HUDEP-2 (cell line): Measurements from ENCODE around the gene RYR2.
"Not testable (repeated sequence)": the region's sequence is repeated elsewhere in the genome, so short reads cannot be mapped to it uniquely, and the experiment has no call there.

Source experiments
- DNase-seq, 76 experiments: peaks; one replicate each; lab custom pipeline; 2025; ENCODE audit not compliant: unreplicated experiment in 76 of 76; lab: John Stamatoyannopoulos, UW

Gene RYR2

DNA sequence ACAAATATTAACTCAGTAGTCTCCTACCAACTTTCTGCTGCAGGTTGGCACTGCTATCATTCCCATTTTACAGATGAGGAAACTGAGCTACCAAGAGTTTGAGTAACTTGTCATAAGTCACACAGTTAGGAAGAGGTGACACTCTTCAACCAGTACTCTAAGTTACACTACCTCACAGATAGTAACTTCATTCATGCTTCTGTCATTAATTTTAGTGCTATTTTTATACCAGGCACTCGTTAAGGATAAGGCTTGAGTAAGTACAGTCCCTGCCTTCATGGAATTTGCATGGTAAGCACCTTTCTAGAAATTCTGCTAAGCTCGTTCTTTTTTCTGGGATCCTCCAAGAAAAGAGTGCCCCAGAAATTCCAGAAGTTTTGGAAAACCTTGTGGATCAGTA, 770.1 kb downstream of the RYR2 start:
- no peak for DNase-seq

DNA sequence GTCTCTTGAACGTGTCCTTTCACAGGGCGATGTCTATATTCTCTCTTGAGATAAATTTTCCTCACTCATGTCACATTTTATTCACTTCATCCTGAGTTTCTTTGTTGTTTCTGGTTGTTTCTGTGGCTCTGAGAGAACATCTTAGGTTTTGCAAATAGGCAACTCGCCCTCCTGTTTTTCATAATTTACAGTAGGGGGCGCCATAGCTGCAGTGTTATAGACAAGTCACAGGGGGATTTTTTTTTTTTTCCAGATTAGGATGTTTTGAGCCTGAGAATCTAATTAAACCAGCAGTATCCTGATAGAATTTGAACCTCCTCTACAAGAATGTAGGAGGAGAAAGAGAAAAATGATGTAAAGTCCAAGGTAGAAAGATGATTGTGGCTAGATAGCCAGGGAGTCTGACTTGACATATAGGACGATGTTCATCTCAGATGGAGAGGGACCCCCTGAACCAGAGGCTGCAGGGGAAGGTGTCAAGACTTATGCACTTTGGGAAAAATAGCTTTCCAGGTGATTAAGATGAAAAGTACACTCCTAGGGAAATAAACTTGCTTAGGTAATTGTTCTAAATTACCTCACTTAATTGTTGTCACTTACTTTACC, 772.4 kb downstream of the RYR2 start:
- DNase-seq: peak in 2 of 76 experiments; percentile 2 to 5

DNA sequence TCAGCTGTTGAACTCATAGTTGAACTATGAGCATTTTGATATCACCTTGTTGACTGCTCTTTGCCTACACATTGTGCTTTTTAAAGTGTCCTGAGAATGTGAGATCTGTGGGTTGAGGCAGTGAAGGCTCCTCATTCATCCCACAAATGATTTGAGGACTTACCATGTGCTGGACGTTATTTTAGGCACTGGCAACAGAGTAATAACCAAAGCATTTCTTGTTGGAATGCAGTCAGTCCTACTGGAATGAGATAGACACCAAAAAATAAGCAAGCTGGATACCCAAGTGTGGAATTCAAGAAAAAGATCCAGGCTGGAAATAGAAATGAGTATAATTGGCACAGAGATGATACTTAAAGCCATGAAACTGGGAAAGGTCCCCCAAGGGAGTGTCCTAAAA, 775.3 kb downstream of the RYR2 start:
- DNase-seq: no peak

GRCh38 chr1:237820634-237821033, 778.6 kb downstream of the RYR2 start:
- DNase-seq: not testable (repeated sequence)

DNA sequence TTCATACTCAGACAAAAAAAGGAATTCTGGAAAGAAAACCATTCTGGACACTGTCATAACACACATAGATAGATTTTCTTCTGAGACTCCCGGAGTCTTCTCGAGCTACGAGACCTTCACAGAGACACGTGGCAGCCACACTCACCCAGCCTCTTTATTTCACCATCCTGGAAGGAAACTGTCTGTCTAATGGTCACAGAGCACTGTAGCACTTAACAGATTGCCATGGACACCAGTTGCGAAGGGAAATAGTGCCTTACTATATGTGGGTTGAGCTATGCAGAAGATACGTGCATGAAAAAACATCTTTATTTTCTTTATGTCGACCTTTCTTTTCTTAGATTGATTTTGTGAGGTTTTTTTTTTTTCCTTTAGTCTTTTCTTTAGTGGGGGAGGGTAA, 790.9 kb downstream of the RYR2 start:
- DNase-seq: no peak

DNA sequence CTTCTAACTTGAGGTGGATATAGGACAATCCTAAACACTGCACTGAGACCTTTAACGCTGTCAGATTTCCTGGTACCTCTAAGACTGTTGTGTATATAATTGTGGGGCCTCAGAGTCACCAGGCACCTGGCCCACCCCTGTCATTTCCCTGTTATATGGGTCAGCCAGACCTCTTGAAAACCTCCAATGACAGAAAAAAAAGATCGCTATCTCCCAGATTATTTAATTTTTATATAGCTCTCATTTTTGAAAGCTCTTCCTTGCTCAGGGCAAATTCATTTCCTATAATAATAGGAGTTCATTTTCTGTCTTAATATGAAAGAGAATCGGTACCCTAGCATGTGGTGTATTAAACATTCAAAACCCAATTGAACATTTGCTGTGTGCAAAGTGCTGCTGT, 792.1 kb downstream of the RYR2 start:
- DNase-seq: no peak

GRCh38 chr1:237834461-237834860, 792.5 kb downstream of the RYR2 start:
- DNase-seq: no peak

DNA sequence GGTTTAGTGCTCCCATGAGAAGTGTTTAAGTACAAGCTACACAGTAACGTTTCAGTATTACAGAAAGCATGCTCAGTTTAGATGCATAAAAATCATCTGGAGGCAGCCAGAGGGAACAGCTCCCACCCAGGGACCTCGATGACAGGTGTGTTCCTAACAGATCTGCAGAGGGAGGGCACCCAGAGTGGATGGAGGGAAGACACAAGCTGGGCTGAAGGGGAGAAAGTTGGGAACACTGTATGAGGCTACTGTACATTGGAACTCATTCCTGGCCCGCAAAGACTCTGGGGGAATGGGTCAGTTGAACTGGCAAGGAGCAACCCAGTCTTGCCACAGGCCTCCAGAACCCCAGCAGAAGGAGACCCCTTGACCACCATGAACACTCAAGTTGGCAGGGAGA, 796.3 kb downstream of the RYR2 start:
- no peak for DNase-seq

DNA sequence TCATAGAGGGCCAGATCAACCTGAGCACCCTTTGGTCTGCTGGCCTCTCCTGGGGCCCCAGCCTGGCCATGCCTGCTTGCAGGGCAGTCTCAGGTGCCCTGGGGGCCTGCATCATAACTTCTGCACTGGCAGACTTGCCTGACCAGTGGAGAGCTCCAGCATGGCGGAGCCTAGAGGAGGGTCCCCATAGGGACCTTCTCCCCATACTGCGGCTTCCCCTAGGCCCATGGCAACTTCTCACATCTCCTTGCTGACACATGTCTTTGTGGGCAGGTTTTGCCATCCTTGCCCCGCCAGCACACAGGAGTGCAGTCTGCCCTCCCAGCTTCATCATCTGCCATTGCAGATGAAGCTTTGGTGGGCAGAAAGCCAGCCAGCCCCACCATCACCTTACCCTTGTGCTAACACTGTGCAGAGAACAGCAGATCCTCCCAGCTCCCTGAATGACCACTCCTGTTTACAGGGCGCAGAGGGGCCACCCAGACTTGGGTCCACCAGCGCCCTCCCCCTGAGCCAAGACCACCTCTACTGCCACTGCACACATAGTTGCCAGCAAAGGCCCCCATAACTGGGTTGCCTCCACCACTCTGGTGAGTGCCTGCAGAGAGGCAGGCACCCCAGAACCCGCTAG, 797.0 kb downstream of the RYR2 start:
- no peak for DNase-seq

DNA sequence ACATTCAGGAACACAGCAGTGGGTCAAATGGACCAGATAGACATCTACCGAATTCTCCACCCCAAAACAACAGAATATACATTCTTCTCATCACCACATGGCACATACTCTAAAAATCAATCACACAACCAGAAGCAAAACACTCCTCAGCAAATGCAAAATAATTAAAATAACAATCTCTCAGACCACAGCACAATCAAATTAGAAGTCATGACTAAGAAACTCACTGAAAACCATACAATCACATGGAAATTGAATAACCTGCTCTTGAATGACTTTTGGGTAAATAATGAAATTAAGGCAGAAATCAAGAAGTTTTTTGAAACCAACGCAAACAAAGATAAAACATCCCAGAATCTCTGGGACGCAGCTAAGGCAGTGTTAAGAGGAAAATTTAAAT, 799.5 kb downstream of the RYR2 start:
- DNase-seq: no peak

DNA sequence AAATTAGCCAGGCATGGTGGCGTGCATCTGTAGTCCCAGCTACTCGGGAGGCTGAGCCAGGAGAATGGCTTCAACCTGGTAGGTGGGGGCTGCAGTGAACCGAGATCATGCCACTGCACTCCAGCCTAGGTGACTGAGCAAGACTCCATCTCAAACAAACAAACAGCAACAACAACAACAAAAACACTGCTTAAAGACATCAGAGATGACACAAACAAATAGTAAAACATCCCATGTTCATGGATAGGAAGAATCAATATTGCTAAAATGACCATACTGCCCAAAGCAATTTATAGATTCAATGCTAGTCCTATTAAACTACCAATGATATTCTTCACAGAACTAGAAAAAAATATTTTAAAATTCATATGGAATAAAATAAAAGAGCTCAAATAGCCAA, 801.5 kb downstream of the RYR2 start:
- DNase-seq: not testable (repeated sequence)

DNA sequence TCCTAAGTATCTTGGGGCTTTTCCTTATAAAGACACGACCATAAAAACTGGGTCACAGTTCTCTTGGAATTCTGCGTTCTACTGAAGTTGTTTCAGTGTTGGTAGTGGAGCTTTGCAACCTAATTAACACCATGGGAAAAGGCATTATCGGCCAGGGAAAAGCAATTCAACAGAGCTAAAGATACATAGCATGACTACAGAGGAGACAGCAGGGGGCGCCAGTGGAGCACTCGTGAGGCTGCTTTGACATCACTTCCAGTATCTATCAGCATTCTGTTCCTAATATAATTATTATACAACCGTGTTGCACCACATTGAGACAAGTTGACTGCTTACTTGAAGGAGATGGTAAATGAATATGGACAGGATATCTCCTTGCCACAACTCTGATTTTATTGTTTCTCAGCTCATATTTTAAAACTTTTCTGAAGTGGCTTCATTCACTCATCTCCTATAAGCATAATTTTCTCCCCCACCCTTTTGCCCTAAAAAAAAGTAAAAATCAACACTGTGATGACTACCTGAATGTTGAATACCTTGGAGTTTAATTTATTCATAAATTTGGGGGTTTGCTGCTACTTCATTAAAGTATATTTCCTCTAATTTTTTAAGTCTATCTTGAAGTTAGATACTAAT, 809.3 kb downstream of the RYR2 start:
- DNase-seq: peak in 32 of 76 experiments; percentile 1 to 56 (median 22)

DNA sequence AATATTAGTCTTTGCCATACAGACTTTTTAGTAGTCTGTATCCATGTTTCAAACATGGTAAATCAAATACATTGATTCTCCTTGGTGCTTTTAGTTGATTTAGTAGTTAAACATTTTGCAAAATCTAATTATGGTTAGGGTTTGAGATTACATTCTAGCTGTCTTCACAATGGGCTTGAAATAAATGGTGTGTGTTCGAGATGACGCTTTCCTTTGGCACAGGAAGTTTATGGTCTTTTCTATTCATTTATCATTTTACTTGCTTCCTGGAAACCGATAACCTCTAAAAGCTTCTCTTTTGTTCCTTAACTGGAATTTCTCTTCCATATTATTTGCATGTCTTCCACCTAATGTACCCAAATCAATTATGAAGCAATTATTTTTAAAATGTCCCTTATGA, 810.4 kb downstream of the RYR2 start:
- no peak for DNase-seq

GRCh38 chr1:237857455-237857854, 815.5 kb downstream of the RYR2 start:
- DNase-seq: no peak

DNA sequence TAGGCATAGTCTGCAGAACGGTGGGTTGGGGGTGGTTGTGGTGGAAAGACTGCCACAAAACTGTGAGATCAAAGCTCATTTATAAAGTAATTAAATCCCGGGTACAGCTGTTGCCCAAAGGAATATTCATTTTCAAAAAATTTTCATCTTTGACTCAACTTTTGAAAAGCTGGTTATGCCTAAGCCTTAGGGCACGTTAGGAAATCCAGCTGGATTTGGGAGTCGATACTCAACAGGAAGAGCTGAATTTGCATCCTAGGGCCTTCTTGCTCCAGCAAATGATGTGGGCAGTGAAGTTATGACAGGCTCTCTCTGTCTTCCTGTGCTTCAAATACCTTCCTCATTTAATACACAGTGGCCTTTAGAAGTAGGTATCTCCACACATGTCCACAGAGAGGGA, 817.0 kb downstream of the RYR2 start:
- no peak for DNase-seq

- DNase-seq: no peak
Measured at GRCh38 chr1:237861944-237862343, 820.0 kb downstream of the RYR2 start.

GRCh38 chr1:237863234-237863633, 821.2 kb downstream of the RYR2 start:
- no peak for DNase-seq

DNA sequence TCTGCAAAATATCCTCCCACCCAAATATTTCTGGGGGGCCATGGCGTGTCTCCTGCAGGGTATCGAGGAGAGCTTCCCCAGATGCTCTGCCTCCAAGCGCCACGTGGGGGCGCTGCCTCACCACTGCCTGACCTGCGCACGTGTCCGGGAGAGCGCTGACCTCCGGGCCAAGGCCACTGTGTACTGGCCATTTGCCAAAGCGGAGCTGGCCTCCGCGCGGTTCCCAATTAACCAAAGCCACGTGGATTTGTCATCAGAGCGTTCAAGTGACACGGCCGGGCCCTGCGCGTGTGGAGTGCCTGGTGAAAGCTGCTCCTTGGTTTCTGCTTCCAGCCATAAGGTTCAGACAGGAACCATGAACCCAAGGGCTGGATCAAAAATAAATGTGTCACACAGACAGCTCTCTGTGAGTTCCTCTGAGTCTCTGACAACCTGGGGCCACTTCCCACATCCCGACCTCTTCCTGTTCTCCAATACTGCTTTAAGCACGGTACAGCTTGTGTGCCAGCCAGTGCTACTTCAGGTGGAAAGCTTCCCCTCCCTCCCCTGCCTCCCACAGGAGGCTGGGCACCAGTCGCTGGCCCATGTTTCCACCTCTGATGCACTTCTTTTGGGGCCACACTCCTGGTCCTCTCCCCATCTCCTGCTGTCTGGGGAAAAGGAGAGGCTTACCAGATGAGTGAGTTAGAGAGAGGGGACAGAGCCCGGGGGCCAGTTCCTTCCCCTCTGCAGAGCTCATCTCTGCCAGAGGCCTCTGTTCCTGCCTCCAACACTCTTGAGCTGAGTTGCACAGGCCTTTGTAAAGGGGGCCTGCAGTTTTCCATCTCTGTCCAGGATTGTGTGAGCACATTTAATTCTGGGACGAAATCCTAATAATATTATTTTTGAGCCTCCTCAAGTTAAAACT, 822.6 kb downstream of the RYR2 start:
- peak in 55 of 76 experiments; percentile 2 to 75 (median 39) for DNase-seq

GRCh38 chr1:237867380-237867888, 825.5 kb downstream of the RYR2 start:
- no peak for DNase-seq

DNA sequence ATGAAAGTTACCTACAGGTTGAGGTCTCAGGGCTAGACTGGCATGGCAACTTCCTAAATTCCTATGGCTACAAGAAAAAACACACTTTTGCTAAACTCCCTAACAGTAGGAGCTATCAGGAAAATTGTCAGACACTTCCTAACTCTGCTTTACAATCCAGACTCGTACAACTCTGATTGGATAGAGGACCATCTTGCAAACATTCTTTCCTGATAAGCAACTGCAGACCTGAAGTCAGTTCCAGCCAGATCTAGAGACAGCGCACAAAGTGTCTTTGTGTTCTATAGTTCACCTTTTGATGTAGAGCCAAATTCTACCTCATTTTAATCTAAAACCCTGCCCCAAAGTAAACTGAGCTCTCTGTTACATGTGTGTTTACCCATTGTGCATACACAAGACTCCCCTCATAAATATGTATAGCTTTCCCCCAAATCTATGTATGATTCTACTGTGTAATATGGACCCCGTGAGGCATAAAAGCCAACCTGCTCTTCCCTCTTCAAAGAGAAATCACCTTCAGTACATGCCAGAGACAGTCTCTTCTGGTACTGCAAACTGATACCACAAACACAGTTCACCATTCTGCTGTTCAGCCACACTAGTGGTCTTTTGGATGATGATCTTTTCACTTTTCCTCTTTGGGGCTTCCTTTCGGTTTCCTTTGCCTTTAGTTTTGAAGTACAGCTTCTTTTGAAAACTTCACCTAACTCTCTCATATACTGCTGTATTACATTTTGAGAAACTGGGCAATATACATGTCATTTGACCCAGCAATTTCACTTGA, 827.0 kb downstream of the RYR2 start:
- no peak for DNase-seq
